Gastroesophageal sphincter (tissue), 3 donors: ENCODE results near the gene RNF224.

Experiments
- CTCF ChIP-seq, 4 experiments: fragments of 200-600 bp in 2 of 4; fragments of 450-650 bp in 2 of 4; sonication (generic) in 1 of 4; IDR thresholded peaks; one replicate each; pipeline ENCODE4 v1.5.1; 2017 to 2019; ENCODE audit warnings: antibody characterized with exemption in 4 of 4, mild to moderate bottlenecking in 2 of 4, moderate library complexity in 2 of 4
- EP300 ChIP-seq: sonication (generic); formaldehyde crosslinking; IDR thresholded peaks from one replicate; pipeline ENCODE4 v1.6.1; 2017; ENCODE audit warnings: antibody characterized with exemption, mild to moderate bottlenecking
- POLR2A ChIP-seq, 2 donors: fragments of 450-650 bp; IDR thresholded peaks; one replicate each; pipeline ENCODE4 v1.6.1; 2017; ENCODE audit warnings: antibody characterized with exemption in 2 of 2, mild to moderate bottlenecking in 2 of 2, moderate library complexity in 1 of 2
- POLR2AphosphoS5 ChIP-seq: sonication (generic); formaldehyde crosslinking; IDR thresholded peaks from one replicate; pipeline ENCODE4 v1.6.1; 2017; ENCODE audit warnings: antibody characterized with exemption

DNA sequence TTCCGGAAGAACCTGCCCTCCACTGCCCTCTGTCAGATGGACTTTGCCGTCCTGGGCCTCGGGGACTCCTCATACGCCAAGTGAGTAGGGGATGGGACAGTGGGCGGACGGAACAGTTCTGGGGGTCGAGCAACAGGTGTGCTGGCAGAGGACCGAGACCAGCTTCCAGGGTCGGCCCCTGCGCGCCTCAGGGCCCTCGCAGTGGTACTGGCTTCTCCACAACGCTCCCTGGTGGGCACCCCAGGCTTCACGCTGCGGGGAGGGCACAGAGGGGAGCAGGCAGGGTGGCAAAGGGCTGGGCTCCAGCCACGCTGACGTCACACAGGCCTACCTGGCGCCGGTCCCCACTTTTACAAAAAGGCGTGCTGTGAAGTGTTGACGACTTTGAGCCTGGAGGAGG is 14.8 kb upstream of the RNF224 start:
- TF ChIP-seq POLR2AphosphoS5 (no peak), CTCF (IDR thresholded peaks at IDR 0.05) (no peak), POLR2A (IDR thresholded peaks at IDR 0.05) (no peak), EP300 (no peak)
